ENCODE data around the gene KPNA2. TPM values are rescaled to one million over a fixed set of nuclear protein-coding genes. Genes with fewer than 3 reads are reported as not detected.
"Not testable (repeated sequence)": the region's sequence is repeated elsewhere in the genome, so short reads cannot be mapped to it uniquely, and the experiment has no call there.

KPNA2 gene
- total and polyA plus RNA-seq, 2 of the 13 experiments (the other 11 are each of a cell fraction or from before 2014, with no cell fraction given): 111 to 305 TPM

DNA sequence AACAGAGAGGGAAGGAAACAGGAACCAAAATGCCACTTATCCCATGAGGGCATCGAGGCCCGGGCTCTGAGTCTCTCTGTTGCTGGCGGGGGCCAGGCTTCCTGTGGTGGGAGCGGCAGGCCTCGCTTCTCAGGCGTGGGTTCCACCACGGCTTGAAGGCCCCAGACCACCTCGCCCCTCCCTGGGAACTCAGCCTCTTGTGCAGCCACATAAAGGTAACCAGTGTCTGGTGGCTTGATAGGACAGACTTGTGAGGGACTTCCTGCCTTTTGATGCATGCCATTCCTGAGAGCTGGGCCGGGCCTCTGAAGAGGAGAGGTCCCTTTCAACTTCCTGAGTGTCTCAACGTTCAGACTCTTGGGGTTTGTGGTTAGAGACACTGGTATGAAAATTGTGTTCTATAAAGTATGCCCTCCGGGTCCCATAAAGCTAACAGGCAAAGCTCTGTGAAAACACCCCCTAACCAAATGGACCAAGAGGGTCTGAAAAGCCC lies 51.6 kb downstream of the KPNA2 start:
- POLR2A ChIA-PET: interaction anchor here (1.4 kb wide), 1 partner anchor 14 kb away, joined by 3 read pairs; no protein-coding TSS in a partner anchor
- BruUV-seq (replicated peaks); H4K20me1 ChIP-seq (ENCODE audit: insufficient read depth, low read length); H3K79me2 ChIP-seq (ENCODE audit: insufficient read depth, low read length); H3K4me3 ChIP-seq (replicated peaks in 1 of 3; ENCODE audit: insufficient read depth in 1 of 3, low read depth in 2 of 3, low read length in 3 of 3); H2AFZ ChIP-seq (ENCODE audit: low read length); intact Hi-C loops (cut with micrococcal nuclease; ENCODE audit: unreplicated experiment); H3K27ac ChIP-seq (ENCODE audit: extremely low read length, insufficient read depth, low read length); DNase-seq (ENCODE audit: low spot score); H3K36me3 ChIP-seq (replicated peaks in 1 of 2; ENCODE audit: control insufficient read depth in 1 of 2, insufficient read depth in 2 of 2, low read length in 2 of 2); in situ Hi-C loops (cut with HindIII; ENCODE audit: extremely low pct_ligation_motif_present, low pct_unique_long_range_greater_than_20kb); H3K27me3 ChIP-seq (ENCODE audit: control insufficient read depth in 1 of 2, insufficient read depth in 2 of 2, low read length in 2 of 2); H3K9me3 ChIP-seq (ENCODE audit: low read length); CTCF ChIA-PET (ENCODE audit: low intra/inter-chr PET ratio, low total read pairs); H3K9ac ChIP-seq (ENCODE audit: insufficient read depth, low read depth, low read length): not testable (repeated sequence)
- ATAC-seq (peak; percentile 9; the same call in 2 of the 3 replicates), FAIRE-seq (peak; percentile 80)
- WGBS (ENCODE audit: low lambda C conversion rate): 54% methylated on average over 8 of the region's 11 CpGs
- H3K4me2 ChIP-seq (ENCODE audit: low read depth, low read length): peak overlapping the region; percentile 80; the same call in 1 of the 2 replicates
- TF ChIP-seq, protein P1, sequence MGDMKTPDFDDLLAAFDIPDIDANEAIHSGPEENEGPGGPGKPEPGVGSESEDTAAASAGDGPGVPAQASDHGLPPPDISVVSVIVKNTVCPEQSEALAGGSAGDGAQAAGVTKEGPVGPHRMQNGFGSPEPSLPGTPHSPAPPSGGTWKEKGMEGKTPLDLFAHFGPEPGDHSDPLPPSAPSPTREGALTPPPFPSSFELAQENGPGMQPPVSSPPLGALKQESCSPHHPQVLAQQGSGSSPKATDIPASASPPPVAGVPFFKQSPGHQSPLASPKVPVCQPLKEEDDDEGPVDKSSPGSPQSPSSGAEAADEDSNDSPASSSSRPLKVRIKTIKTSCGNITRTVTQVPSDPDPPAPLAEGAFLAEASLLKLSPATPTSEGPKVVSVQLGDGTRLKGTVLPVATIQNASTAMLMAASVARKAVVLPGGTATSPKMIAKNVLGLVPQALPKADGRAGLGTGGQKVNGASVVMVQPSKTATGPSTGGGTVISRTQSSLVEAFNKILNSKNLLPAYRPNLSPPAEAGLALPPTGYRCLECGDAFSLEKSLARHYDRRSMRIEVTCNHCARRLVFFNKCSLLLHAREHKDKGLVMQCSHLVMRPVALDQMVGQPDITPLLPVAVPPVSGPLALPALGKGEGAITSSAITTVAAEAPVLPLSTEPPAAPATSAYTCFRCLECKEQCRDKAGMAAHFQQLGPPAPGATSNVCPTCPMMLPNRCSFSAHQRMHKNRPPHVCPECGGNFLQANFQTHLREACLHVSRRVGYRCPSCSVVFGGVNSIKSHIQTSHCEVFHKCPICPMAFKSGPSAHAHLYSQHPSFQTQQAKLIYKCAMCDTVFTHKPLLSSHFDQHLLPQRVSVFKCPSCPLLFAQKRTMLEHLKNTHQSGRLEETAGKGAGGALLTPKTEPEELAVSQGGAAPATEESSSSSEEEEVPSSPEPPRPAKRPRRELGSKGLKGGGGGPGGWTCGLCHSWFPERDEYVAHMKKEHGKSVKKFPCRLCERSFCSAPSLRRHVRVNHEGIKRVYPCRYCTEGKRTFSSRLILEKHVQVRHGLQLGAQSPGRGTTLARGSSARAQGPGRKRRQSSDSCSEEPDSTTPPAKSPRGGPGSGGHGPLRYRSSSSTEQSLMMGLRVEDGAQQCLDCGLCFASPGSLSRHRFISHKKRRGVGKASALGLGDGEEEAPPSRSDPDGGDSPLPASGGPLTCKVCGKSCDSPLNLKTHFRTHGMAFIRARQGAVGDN (CRISPR knock-in tag; IDR thresholded peaks at IDR 0.05): 0 out of 2 replicates have a peak, but pooled peaks have one; percentile 5
- H3K4me1 ChIP-seq (ENCODE audit: insufficient read depth, low read length): peaks cover 28% of the 10 kb centered on the region

DNA sequence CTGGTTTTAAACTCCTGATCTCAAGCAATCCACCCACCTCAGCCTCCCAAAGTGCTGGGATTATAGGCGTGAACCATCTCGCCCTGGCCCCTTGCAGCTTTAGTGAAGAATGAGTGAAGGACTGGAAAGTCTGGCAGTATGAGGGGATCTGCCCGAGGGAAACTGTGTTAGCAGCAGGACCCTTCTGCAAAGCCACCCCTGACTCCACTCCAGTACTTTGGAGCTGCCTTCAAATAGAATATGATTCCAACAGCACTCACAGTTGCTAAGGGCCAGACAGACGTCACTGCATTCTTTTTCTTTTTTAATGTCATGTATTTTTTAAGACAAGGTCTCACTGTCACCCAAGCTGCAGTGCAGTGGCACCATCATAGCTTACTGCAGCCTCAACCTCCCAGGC lies 52.3 kb downstream of the KPNA2 start:
- no TSS peak for BruUV-seq (replicated peaks)
- Histone ChIP-seq H2AFZ (ENCODE audit: low read length) (no peak overlapping the region), H3K4me3 (replicated peaks in 1 of 3; ENCODE audit: insufficient read depth in 1 of 3, low read depth in 2 of 3, low read length in 3 of 3) (no peak overlapping the region), H3K9me3 (ENCODE audit: low read length) (no peaks in the 10 kb centered on the region), H3K27me3 (ENCODE audit: control insufficient read depth in 1 of 2, insufficient read depth in 2 of 2, low read length in 2 of 2) (no peaks in the 10 kb centered on the region), H3K9ac (ENCODE audit: insufficient read depth, low read depth, low read length) (no peak overlapping the region), H3K4me2 (ENCODE audit: low read depth, low read length) (no peak overlapping the region), H3K4me1 (ENCODE audit: insufficient read depth, low read length) (peaks cover 28% of the 10 kb centered on the region), H3K27ac (ENCODE audit: extremely low read length, insufficient read depth, low read length) (no peak overlapping the region), H3K79me2 (ENCODE audit: insufficient read depth, low read length) (no peaks in the 10 kb centered on the region), H3K36me3 (replicated peaks in 1 of 2; ENCODE audit: control insufficient read depth in 1 of 2, insufficient read depth in 2 of 2, low read length in 2 of 2) (no peaks in the 10 kb centered on the region), H4K20me1 (ENCODE audit: insufficient read depth, low read length) (no peaks in the 10 kb centered on the region)
- POLR2A ChIA-PET: no interaction called here
- no peak for ATAC-seq
- FAIRE-seq: no peak
- WGBS (ENCODE audit: low lambda C conversion rate): 29% methylated on average over 4 of the region's 4 CpGs
- in situ Hi-C loops (cut with HindIII; ENCODE audit: extremely low pct_ligation_motif_present, low pct_unique_long_range_greater_than_20kb) (no loop called here), intact Hi-C loops (cut with micrococcal nuclease; ENCODE audit: unreplicated experiment) (no loop called here)
- no peak for DNase-seq (ENCODE audit: low spot score)
- CTCF ChIA-PET (ENCODE audit: low intra/inter-chr PET ratio, low total read pairs): no interaction called here
- TF ChIP-seq, protein P2, sequence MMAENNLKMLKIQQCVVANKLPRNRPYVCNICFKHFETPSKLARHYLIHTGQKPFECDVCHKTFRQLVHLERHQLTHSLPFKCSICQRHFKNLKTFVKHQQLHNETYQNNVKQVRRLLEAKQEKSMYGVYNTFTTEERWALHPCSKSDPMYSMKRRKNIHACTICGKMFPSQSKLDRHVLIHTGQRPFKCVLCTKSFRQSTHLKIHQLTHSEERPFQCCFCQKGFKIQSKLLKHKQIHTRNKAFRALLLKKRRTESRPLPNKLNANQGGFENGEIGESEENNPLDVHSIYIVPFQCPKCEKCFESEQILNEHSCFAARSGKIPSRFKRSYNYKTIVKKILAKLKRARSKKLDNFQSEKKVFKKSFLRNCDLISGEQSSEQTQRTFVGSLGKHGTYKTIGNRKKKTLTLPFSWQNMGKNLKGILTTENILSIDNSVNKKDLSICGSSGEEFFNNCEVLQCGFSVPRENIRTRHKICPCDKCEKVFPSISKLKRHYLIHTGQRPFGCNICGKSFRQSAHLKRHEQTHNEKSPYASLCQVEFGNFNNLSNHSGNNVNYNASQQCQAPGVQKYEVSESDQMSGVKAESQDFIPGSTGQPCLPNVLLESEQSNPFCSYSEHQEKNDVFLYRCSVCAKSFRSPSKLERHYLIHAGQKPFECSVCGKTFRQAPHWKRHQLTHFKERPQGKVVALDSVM (CRISPR knock-in tag; IDR thresholded peaks at IDR 0.05): peak; percentile 47; the same call in 1 of the 2 replicates
- TF ChIP-seq KLF13 (CRISPR knock-in tag; IDR thresholded peaks at IDR 0.05): no peak
- no peak for TF ChIP-seq RORA (CRISPR knock-in tag; IDR thresholded peaks at IDR 0.05)

All from HepG2 (cell line).